ENCODE data around the gene PERCC1. TPM values are rescaled to one million over a fixed set of nuclear protein-coding genes. Genes with fewer than 3 reads are reported as not detected.

The PERCC1 gene
- total RNA-seq, 4 donors from 2014 or later: not detected

DNA sequence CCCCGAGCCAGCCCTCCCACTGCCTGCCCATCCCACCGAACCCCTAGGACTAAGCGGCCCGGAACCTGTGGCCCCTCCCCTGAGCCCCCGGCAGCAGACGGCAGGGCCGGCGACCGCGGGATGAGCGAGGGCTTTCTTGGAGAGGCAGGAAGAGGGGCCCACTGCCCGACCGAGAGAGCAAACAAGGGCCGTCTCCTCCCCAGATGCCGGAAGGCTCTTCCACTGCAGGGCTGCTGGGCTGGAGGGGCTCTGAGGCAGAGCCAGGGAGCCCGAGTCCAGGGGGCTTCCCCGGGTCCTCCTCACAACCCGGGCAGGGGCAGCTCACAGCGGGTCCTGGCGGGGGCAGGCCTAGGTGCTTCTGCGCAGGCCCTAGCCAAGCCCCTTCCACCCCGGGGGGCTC is 2.9 kb downstream of the PERCC1 start:
- no peak for TF ChIP-seq POLR2A (IDR thresholded peaks at IDR 0.05)
- TF ChIP-seq, protein P1, sequence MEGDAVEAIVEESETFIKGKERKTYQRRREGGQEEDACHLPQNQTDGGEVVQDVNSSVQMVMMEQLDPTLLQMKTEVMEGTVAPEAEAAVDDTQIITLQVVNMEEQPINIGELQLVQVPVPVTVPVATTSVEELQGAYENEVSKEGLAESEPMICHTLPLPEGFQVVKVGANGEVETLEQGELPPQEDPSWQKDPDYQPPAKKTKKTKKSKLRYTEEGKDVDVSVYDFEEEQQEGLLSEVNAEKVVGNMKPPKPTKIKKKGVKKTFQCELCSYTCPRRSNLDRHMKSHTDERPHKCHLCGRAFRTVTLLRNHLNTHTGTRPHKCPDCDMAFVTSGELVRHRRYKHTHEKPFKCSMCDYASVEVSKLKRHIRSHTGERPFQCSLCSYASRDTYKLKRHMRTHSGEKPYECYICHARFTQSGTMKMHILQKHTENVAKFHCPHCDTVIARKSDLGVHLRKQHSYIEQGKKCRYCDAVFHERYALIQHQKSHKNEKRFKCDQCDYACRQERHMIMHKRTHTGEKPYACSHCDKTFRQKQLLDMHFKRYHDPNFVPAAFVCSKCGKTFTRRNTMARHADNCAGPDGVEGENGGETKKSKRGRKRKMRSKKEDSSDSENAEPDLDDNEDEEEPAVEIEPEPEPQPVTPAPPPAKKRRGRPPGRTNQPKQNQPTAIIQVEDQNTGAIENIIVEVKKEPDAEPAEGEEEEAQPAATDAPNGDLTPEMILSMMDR (IDR thresholded peaks at IDR 0.05): no peak
- no peak for DNase-seq (ENCODE audit: low spot score in 2 of 2)
- WGBS, 2 donors: 41 to 55% methylated on average over 7 to 22 of the region's 22 CpGs

DNA sequence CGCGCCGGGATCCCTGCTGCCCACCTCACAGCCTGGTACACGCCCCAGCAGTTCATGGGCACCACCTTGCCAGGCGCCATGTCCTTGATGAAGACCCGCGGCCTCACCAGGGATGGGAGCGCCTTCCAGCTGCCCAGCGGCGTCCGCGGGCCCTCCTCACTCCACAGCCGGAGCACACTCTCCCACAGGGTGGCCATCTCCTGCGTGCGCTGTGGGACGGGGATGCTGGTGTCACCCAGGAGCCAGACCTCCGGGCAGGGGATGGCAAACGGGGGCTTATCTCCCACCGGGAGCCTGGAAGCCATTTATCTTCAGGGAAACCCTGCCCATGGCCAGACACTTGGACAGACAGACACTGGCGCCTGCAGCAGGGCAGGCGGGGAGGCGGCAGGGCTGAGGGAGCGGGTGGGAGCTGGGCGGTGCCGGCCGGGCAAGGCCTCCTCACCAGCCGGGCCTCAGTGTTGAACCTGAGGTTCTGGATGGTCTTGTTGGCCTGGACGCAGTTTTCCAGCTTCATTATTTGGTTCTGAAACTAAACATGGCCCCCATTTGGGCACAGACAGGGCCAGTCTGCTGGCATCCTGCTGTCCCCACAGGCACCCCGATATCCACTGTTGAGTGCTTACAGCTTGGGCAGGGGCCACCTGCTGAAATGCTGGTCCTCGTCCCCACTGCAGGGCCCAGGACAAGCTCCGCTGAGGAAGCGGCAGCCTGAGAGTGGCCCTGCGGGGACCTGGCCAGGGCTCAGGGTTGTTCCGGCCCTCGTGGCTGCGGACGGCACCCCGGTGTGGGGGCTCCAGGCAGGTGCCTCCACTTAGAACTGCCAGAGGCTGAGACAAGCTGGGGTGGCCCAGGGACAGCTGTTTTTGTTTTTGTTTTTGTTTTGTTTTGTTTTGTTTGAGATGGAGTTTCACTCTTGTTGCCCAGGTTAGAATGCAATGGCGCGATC is 4.0 kb downstream of the PERCC1 start:
- DNase-seq (ENCODE audit: low spot score in 2 of 2): no peak
- no peak overlapping the region for H3K4me3 ChIP-seq (ENCODE audit: low read depth, poor library complexity, severe bottlenecking)
- WGBS, 2 donors: 90 to 93% methylated on average over 27 to 39 of the region's 40 CpGs
- intact Hi-C loops (cut with DNase I; ENCODE audit: low total_unique reads): no loop called here
- TF ChIP-seq POLR2A (IDR thresholded peaks at IDR 0.05): no peak
- TF ChIP-seq, protein P1 (IDR thresholded peaks at IDR 0.05): no peak

More for the DNA sequence above, 2.9 kb downstream of the PERCC1 start:
- no peak overlapping the region for H3K4me3 ChIP-seq (ENCODE audit: low read depth, poor library complexity, severe bottlenecking)
- intact Hi-C loops (cut with DNase I; ENCODE audit: low total_unique reads): no loop called here

DNA sequence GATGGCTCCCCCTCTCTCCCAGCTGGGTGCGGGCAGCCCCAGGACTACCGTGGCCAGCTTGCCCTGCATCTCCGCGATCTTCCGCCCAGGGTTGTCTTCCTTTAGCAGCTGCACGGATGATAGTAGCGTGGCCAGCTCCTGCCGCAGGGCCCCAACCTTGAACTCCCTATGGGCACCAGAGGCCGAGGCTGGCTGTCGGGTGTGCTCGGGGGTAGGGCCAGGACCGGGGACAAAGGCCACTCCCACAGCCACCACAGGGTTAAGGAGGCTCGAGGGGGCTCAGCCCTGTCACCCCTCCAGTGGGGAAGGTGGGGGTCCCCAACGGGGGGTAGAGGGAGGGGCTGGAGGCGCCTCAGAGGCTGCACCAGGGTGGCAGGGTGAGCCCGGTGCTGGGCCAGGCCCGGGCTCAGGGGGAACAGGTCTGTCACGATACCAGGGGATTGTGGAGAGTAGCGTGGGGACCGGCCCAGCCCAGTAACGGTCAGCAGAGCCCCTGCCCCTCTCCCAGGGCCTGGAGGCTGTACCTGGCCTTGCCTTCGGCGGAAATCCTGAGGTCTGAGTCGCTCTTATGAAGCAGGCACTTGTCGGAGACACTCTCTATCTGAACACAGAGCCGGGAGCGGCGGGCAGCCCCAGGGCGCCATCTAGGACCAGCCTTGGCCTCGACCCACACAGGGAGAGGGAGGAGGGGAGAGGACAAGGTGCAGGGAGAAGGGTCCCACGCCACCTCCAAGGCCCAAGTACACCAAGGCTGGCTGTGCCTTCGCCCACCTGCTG is 5.2 kb downstream of the PERCC1 start:
- 90% methylated on average over 29 to 32 of the region's 32 CpGs for WGBS, 2 donors

DNA sequence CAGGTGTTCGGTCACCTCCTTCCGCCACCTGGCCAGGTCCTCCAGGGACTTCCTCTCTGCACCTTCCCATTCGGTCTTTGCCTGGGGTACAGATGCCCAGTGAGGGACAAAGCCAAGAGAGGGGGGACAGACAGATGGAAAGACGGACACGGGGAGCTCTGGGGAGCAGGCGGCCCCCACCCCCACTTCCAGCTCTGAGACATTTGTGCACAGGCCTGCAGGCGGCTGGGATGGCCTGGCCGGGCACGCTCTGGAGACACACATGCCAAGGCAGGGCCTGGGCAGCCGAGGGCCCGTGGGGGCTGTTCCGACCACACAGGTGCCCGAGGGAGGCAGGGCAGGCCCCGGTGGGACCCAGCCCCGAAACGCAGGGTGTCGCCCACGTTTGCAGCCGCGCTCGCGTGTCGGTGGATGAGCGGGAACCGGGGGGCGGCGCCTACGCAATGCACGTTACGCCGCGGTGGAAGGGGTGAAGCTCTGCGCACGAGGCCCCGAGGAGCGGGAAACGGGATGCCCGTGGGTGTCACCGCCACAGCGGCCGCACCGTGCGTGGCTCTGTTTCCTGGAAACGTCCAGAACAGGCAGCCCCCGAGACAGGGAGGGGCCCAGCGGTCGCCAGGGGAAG is 6.0 kb downstream of the PERCC1 start:
- TF ChIP-seq POLR2A (IDR thresholded peaks at IDR 0.05): no peak
- TF ChIP-seq, protein P1 (IDR thresholded peaks at IDR 0.05): no peak
- 89% methylated on average over 39 to 47 of the region's 47 CpGs for WGBS, 2 donors

More for the DNA sequence above, 5.2 kb downstream of the PERCC1 start:
- intact Hi-C loops (cut with DNase I; ENCODE audit: low total_unique reads): no loop called here
- TF ChIP-seq, protein P1 (IDR thresholded peaks at IDR 0.05): no peak
- H3K4me3 ChIP-seq (ENCODE audit: low read depth, poor library complexity, severe bottlenecking): no peak overlapping the region
- DNase-seq (ENCODE audit: low spot score in 2 of 2): no peak

DNA sequence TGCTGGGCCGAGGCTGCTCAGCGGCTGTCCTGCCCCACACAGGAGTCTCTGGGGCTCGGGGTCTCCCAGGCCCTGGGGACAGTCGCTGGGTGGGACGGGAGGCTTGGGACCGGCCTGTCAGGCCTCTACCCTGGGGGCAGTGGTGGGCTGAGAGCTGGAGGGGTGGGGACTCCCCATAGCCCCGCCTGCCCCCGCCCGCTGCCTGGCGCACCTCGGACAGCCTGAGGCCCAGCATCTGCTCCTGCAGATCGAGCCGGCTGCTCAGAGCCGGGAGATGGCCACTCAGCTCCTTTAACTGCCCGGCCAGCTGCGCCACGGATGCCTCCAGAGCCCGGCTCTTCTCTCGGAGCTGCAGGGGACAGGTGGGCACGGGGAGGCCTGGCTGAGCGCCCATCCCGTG is 6.7 kb downstream of the PERCC1 start:
- H3K4me3 ChIP-seq (ENCODE audit: low read depth, poor library complexity, severe bottlenecking): no peak overlapping the region
- DNase-seq (ENCODE audit: low spot score in 2 of 2): no peak
- TF ChIP-seq POLR2A (IDR thresholded peaks at IDR 0.05): no peak
- TF ChIP-seq, protein P1 (IDR thresholded peaks at IDR 0.05): no peak
- intact Hi-C loops (cut with DNase I; ENCODE audit: low total_unique reads): no loop called here
- 87% methylated on average over 7 of the region's 22 CpGs; no CpG with 5 or more reads in 1 of the 2 donors for WGBS, 2 donors

More for the DNA sequence above, 6.0 kb downstream of the PERCC1 start:
- intact Hi-C loops (cut with DNase I; ENCODE audit: low total_unique reads): no loop called here
- no peak for DNase-seq (ENCODE audit: low spot score in 2 of 2)
- no peak overlapping the region for H3K4me3 ChIP-seq (ENCODE audit: low read depth, poor library complexity, severe bottlenecking)

Data from lower leg skin (tissue), 4 donors.